Adrenal gland (tissue), 5 donors: ENCODE data around the gene EFCAB11.

Experiments used
- CTCF ChIP-seq, 6 experiments: fragments of 450-650 bp in 4 of 6; fragments of 200-600 bp in 2 of 6; sonication (generic) in 1 of 6; IDR thresholded peaks; 1 replicate in 5 of 6; 2 replicates in 1 of 6; pipeline versions ENCODE4 v1.5.1 to v1.8.0; 2016 to 2021; ENCODE audit warnings: antibody characterized with exemption in 6 of 6, mild to moderate bottlenecking in 2 of 6, moderate library complexity in 1 of 6
- POLR2A ChIP-seq, 2 donors: fragments of 450-650 bp; IDR thresholded peaks; one replicate each; pipeline ENCODE4 v1.6.1; 2017; ENCODE audit warnings: antibody characterized with exemption in 2 of 2, mild to moderate bottlenecking in 2 of 2, moderate library complexity in 1 of 2
- donor health status: DM: no; HTN: no; CAD: no.

DNA sequence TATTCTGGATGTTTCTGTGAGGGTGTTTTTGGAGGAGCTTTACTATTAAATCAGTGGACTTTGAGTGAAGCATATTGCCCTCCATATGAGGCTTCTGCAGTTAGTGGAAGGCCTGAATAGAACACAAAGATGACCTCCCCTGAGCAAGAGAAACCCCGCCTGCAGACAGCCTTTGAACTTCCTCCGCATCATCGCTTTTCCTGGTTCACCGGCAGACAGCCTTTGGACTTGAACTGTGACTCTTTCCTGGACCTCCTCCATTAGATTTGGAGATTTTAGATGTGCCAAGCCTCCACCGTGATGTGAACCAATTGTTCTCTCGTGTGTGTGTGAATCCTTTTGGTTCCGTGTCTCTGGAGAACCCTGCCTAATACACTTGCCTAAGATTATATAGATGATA, 208.4 kb downstream of the EFCAB11 start:
- TF ChIP-seq CTCF (IDR thresholded peaks at IDR 0.05) (no peak), POLR2A (IDR thresholded peaks at IDR 0.05) (no peak)
